HG02981 (cell line): ENCODE data around the gene PRDM4.
"Not testable (repeated sequence)": the region's sequence is repeated elsewhere in the genome, so short reads cannot be mapped to it uniquely, and the experiment has no call there.

Source experiments
- ATAC-seq: cut with Tn5 transposase; IDR thresholded peaks from one replicate; pipeline ENCODE4 v1.9.1; 2021; ENCODE audit warnings: mild to moderate bottlenecking, moderate library complexity; ENCODE audit not compliant: unreplicated experiment

PRDM4 gene

DNA sequence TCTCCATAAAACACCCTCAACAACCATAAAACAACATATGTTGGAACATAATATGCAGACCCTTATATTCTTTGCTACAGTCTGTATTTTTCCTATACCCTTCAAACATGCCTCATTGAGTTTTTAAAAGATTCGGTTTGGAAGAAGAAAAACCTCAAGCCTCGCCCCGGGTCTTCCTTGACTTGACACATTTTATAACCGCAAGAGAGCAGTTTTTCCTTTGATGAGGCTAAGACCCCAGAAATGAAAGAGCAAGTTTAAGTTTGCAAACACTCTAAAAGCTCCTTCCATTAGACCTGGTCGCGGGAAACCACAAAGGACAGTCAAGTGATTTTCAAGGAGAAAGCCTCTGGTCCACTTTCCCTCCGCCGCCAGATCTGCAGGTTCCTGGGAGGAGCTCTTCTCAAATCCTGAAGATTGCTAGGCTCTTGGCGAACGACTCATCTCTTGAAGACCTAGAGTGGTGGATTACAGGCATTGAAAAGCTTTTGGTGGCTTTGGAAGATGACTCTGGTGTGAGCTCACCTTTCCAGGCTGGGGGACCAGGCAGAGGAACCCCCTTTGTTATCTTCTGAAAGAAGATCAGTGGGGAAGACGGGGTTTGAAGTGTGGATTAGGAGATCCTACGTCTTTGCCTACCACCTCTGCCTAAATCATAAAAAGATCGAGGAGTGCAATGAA, 13.6 kb upstream of the PRDM4 start, which contains the start of gene ASCL4:
Gene ASCL4 (plus strand): TSS at position 356 of the 681 bp plus-strand sequence. CDS start 515 bp downstream, outside the sequence.
- ATAC-seq: no peak

DNA sequence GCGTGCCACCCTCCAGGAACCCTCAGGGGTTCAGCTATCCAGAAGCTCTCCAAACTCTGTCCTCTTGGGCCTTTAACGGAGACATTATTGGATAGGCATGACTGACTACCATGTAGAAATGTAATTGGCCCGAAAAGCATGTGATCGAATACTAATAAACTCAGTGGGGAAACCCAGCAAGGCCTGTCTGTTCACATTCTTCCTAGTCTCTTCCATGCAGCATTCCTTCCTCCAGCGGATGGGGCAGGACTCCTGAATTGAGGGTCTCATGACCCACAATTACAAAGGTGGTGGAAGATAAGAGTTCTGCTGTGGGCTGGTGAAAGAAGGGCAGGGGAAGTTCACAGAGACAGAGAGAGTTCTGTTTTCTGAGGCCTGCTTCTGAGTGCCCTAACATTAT, 6.5 kb upstream of the PRDM4 start:
- no peak for ATAC-seq

DNA sequence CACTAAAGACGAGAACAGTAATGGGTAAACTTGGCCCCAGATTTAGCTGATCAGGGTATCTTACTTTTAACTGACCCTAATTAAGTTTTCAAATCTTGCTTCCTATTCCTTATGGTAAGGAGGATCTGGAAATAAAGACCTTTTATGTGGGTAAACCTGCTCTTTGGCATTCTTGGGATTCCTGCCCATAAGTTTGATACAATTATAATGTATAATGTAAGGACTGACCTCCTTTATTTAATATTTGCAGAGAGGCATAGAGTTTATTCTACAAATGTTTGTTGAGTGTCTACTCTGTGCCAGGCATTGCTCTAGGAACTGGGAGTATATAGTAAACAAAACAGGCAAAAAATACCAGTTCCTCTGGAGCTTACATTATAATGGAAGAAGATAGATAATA, 4.4 kb upstream of the PRDM4 start:
- ATAC-seq: no peak

DNA sequence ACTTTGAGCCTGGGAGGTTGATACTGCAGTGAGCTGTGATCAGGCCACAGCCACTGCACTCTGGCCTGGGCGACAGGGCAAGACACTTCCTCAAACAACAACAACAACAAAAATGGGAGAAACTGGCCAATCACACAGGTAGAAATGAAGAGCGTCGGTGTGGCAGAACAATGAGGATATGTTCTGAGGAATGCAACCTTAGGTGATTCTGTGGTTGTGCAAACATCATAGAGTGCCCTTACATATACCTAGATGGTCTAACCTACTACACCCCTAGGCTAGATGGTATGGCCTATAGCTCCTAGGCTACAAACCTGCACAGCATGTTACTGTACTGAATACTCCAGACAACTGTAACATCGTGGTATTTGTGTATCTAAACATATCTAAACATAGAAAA, 3.7 kb upstream of the PRDM4 start:
- no peak for ATAC-seq

GRCh38 chr12:107762874-107763273, 1.9 kb upstream of the PRDM4 start:
- no peak for ATAC-seq

GRCh38 chr12:107761502-107761904, 566 bp upstream of the PRDM4 start:
- no peak for ATAC-seq

- ATAC-seq: peak; percentile 12
Measured at GRCh38 chr12:107760207-107760808, 629 bp downstream of the PRDM4 start.

DNA sequence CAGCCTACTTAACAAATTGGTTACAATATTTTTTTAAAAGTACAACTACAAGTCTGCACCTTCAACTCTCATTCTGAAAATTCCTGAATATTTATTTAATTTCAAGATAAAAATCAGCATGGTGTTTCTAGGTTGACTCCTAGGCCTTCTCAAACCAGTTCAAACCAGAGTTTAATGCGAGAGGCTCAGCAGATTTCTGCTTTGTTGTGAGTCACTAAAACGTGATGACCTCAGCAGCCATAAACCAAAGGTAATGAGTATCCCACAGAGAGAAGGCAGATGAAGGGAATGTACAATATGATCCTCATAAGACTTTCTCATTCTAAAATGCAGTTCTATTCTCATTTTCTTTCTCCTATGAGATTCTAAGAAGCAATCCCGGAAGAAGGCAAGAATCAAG, 1.5 kb downstream of the PRDM4 start:
- ATAC-seq: no peak

GRCh38 chr12:107749083-107749482, 11.9 kb downstream of the PRDM4 start:
- no peak for ATAC-seq

GRCh38 chr12:107748472-107748871, 12.5 kb downstream of the PRDM4 start:
- no peak for ATAC-seq

DNA sequence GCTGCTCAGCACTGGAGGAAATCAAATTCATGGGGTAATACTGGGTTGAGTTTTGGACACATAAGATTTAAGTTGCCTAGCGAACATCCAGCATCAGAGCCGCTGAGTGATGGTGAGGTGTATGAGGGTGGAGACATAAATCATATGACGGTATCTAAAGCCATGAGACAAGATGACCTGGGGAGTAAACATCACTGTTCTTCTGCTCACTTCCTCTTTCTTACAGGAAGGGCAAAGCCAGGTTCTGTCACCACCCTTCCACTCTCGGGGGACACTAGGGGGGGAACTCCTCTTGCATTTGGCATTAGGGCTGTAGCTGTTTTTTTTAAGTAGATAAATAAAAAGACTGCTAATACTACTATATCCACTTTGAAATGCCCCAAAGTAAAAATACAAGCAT, 24.0 kb downstream of the PRDM4 start:
- peak; percentile 97 for ATAC-seq

DNA sequence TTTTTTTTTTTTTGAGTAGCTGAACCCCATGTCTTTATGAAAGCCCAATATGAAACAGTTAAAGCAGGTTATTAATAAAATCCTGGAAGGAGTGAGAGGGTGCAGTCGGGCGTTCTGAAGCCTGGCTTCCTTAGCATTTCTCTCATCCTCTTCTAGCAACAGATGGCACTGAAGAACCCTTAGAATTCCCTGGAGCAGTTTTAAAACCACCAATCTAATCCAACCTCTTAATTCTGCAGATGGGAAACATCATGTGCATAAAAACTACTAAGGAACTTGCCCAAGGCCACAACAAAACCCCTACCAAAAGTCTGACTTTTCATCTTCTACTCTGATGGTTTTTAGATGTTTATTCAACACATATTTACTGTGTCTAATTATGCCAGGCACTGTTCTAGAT, 25.2 kb downstream of the PRDM4 start:
- no peak for ATAC-seq

- no peak for ATAC-seq
Measured at GRCh38 chr12:107734139-107734538, 26.8 kb downstream of the PRDM4 start.

DNA sequence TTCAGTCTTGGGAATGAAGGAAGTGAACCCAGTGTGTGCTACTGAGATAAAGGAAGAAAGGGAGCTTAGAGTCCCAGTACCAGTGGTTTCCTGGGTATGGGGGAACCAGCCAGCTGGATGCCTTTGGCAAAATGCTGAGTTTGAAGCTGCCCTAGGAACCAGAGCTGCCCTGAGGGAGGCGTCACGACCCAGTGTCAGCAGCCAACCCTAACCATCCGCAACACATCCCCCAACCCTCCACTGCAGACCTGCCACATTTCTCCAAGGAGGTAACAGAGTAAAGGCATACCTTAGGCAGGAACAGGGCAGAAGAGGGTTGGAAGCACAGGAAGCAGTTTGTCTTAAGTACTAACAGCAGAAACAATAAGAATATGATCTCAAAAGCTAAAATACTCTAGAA, 28.6 kb downstream of the PRDM4 start:
- no peak for ATAC-seq

DNA sequence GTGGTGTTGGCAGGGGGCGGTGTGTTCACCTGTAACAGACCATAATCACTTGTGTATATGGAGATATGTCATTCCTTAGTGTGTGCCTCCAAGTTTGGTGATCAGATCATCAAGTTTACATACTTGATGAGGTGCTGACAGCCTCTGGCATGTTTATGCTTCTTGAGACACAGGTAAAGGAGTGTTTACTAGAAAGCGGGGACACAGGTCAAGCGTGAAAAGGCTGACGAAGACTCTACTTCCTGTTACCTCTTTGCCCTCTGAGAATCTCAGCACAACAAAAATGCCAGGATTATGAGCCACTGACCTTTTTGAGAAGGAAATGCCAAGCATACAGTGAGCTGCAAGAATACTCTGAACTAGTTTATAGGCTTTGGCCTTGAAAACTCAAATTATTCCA, 29.6 kb downstream of the PRDM4 start:
- no peak for ATAC-seq

DNA sequence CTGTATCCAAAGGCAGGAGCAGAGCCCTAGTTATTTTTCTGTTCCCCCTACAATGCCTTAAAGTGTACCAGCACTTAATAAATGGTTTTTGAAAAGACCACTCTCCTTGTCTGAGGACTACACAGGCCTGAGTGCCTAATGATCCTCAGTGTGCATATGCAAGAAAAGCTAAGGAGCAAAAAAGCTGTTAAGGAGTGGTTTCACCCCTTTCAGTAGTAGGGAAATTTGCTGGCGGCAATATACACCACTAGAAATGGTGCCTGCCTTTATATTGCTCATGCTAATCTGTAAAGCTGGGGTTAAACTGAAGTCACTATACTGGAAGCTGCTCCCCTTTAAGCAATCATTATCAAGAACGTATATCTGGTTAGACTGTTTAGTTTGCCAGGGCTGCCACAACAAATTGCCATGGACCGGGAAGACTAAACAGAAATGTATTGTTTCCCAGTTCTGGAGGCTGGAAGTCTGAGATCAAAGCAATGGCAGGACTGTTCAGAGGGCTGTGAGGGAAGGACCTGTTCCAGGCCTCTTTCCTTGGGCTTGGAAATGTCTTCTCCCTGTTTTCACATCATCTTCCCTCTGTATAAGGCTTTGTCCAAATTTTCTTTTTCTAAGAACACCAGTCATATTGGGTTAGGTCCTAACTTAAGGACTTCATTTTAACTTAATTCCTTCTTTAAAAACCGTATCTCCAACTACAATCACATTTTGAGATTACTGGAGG, 30.2 kb downstream of the PRDM4 start:
- ATAC-seq: no peak

GRCh38 chr12:107727742-107728141, 33.2 kb downstream of the PRDM4 start:
- ATAC-seq: not testable (repeated sequence)

GRCh38 chr12:107727327-107727726, 33.6 kb downstream of the PRDM4 start:
- not testable (repeated sequence) for ATAC-seq

GRCh38 chr12:107718606-107719005, 42.3 kb downstream of the PRDM4 start:
- no peak for ATAC-seq

DNA sequence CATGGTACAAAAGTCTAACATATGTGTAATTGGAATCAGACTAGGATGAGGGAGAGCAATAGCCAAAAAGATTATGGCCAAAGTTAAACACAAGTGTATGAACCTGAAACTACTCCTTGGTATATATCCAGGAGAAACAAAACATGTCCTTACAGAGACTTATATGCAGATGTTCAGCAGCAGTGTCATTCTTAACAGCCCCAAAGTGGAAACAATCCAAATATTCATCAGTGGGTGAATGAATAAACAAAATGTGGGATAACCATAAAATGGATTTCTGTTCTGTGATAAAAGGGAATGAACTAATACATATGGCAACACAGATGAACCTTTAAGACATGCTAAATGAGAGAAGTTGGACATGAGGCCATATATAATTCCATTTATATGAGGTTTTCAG, 45.2 kb downstream of the PRDM4 start:
- no peak for ATAC-seq

GRCh38 chr12:107705522-107705921, 55.4 kb downstream of the PRDM4 start:
- not testable (repeated sequence) for ATAC-seq

GRCh38 chr12:107704041-107704440, 56.9 kb downstream of the PRDM4 start:
- no peak for ATAC-seq
